Uterus (tissue), 2 donors: ENCODE measurements around the gene ALOX15.

Experiments used
- CTCF ChIP-seq, 4 experiments: fragments of 200-600 bp in 2 of 4; fragments of 450-650 bp in 2 of 4; sonication (generic) in 2 of 4; IDR thresholded peaks; one replicate each; pipeline ENCODE4 v1.5.1; 2016 to 2019; ENCODE audit warnings: antibody characterized with exemption in 4 of 4, mild to moderate bottlenecking in 2 of 4, moderate library complexity in 1 of 4
- POLR2A ChIP-seq, 2 donors: fragments of 450-650 bp; IDR thresholded peaks; one replicate each; pipeline ENCODE4 v1.6.1; 2016; ENCODE audit warnings: antibody characterized with exemption in 2 of 2, mild to moderate bottlenecking in 1 of 2, moderate library complexity in 1 of 2

GRCh38 chr17:4631836-4632580 lies 9.5 kb downstream of the ALOX15 start:
- TF ChIP-seq POLR2A (IDR thresholded peaks at IDR 0.05) (no peak), CTCF (IDR thresholded peaks at IDR 0.05) (no peak)
